Suprapubic skin (tissue), 4 donors: ENCODE measurements around the gene SP2.

Source experiments
- EP300 ChIP-seq: sonication (generic); formaldehyde crosslinking; IDR thresholded peaks from one replicate; pipeline ENCODE4 v1.6.1; 2017; ENCODE audit warnings: antibody characterized with exemption
- POLR2A ChIP-seq, 2 donors: fragments of 450-650 bp; IDR thresholded peaks; one replicate each; pipeline ENCODE4 v1.6.1; 2017; ENCODE audit warnings: antibody characterized with exemption in 2 of 2, mild to moderate bottlenecking in 2 of 2, moderate library complexity in 2 of 2
- POLR2AphosphoS5 ChIP-seq, 3 donors: sonication (generic); formaldehyde crosslinking; IDR thresholded peaks; one replicate each; pipeline ENCODE4 v1.6.1; 2017; ENCODE audit warnings: antibody characterized with exemption in 3 of 3
- TF ChIP-seq, protein P1 (sequence below), 2 donors: fragments of 200-600 bp in 1 of 2; fragments of 450-650 bp in 1 of 2; sonication (generic) in 1 of 2; IDR thresholded peaks; one replicate each; pipeline ENCODE4 v1.5.1; 2016 to 2019; ENCODE audit warnings: antibody characterized with exemption in 2 of 2, mild to moderate bottlenecking in 1 of 2, moderate library complexity in 1 of 2

GRCh38 chr17:47896672-47897490, 845 bp downstream of the SP2 start:
- TF ChIP-seq, protein P1, sequence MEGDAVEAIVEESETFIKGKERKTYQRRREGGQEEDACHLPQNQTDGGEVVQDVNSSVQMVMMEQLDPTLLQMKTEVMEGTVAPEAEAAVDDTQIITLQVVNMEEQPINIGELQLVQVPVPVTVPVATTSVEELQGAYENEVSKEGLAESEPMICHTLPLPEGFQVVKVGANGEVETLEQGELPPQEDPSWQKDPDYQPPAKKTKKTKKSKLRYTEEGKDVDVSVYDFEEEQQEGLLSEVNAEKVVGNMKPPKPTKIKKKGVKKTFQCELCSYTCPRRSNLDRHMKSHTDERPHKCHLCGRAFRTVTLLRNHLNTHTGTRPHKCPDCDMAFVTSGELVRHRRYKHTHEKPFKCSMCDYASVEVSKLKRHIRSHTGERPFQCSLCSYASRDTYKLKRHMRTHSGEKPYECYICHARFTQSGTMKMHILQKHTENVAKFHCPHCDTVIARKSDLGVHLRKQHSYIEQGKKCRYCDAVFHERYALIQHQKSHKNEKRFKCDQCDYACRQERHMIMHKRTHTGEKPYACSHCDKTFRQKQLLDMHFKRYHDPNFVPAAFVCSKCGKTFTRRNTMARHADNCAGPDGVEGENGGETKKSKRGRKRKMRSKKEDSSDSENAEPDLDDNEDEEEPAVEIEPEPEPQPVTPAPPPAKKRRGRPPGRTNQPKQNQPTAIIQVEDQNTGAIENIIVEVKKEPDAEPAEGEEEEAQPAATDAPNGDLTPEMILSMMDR (IDR thresholded peaks at IDR 0.05), result no peak
- TF ChIP-seq POLR2AphosphoS5 (IDR thresholded peaks at IDR 0.05) (no peak), EP300 (no peak), POLR2A (IDR thresholded peaks at IDR 0.05) (no peak)
